Parathyroid adenoma (tissue), 2 donors: ENCODE data around the gene SPTBN2.

ENCODE experiments used
- H2AFZ ChIP-seq: fragments of 300-600 bp; sonication (generic); one replicate; pipeline ENCODE4 v1.7.0; 2017; ENCODE audit warnings: antibody characterized with exemption, mild to moderate bottlenecking
- H3K27ac ChIP-seq: fragments of 300-600 bp; sonication (generic); one replicate; pipeline ENCODE4 v1.7.0; 2017
- H3K27me3 ChIP-seq: fragments of 300-600 bp; sonication (generic); one replicate; pipeline ENCODE4 v1.7.0; 2017; ENCODE audit warnings: low read length; ENCODE audit not compliant: control insufficient read depth, insufficient read depth
- H3K36me3 ChIP-seq: fragments of 300-600 bp; sonication (generic); one replicate; pipeline ENCODE4 v1.7.0; 2017; ENCODE audit warnings: low read length; ENCODE audit not compliant: control insufficient read depth, insufficient read depth
- H3K4me1 ChIP-seq: fragments of 300-600 bp; sonication (generic); one replicate; pipeline ENCODE4 v1.7.0; 2017; ENCODE audit warnings: control low read depth
- H3K4me2 ChIP-seq: fragments of 300-600 bp; sonication (generic); one replicate; pipeline ENCODE4 v1.7.0; 2017; ENCODE audit warnings: low read length
- H3K4me3 ChIP-seq: fragments of 300-600 bp; sonication (generic); one replicate; pipeline ENCODE4 v1.7.0; 2017; ENCODE audit warnings: low read depth, low read length
- H3K79me2 ChIP-seq: fragments of 300-600 bp; sonication (generic); one replicate; pipeline ENCODE4 v1.7.0; 2017; ENCODE audit warnings: control low read depth
- H3K9ac ChIP-seq: fragments of 300-600 bp; sonication (generic); one replicate; pipeline ENCODE4 v1.7.0; 2017; ENCODE audit warnings: mild to moderate bottlenecking
- H3K9me3 ChIP-seq: fragments of 300-600 bp; sonication (generic); one replicate; pipeline ENCODE4 v1.7.0; 2017; ENCODE audit warnings: low read length; ENCODE audit not compliant: control insufficient read depth
- CTCF ChIP-seq: fragments of 300-600 bp; sonication (generic); IDR thresholded peaks from one replicate; pipeline ENCODE4 v1.7.0; 2017; ENCODE audit warnings: antibody characterized with exemption, mild to moderate bottlenecking
- donor health status: primary hyperparathyroidism.

Gene SPTBN2

GRCh38 chr11:66683877-66684276 lies 45.1 kb downstream of the SPTBN2 start:
- H2AFZ ChIP-seq = no peak overlapping the region
- no peak overlapping the region for H3K4me2 ChIP-seq
- no peak for TF ChIP-seq CTCF
- H3K4me3 ChIP-seq = no peak overlapping the region
- H3K36me3 ChIP-seq = no peaks in the 10 kb centered on the region
- no peaks in the 10 kb centered on the region for H3K4me1 ChIP-seq
- no peak overlapping the region for H3K9ac ChIP-seq
- no peaks in the 10 kb centered on the region for H3K9me3 ChIP-seq
- no peak overlapping the region for H3K27ac ChIP-seq
- H3K79me2 ChIP-seq = no peaks in the 10 kb centered on the region
- no peaks in the 10 kb centered on the region for H3K27me3 ChIP-seq

- H3K79me2 ChIP-seq = peaks cover 8% of the 10 kb centered on the region
- H3K27me3 ChIP-seq = no peaks in the 10 kb centered on the region
- no peak overlapping the region for H3K4me2 ChIP-seq
- H3K4me1 ChIP-seq = no peaks in the 10 kb centered on the region
- no peak for TF ChIP-seq CTCF
- no peak overlapping the region for H3K27ac ChIP-seq
- no peaks in the 10 kb centered on the region for H3K9me3 ChIP-seq
- H3K9ac ChIP-seq = no peak overlapping the region
- no peak overlapping the region for H3K4me3 ChIP-seq
- H2AFZ ChIP-seq = no peak overlapping the region
- no peaks in the 10 kb centered on the region for H3K36me3 ChIP-seq
Observed at GRCh38 chr11:66680966-66681645, 47.9 kb downstream of the SPTBN2 start.

GRCh38 chr11:66677599-66678375 lies 51.2 kb downstream of the SPTBN2 start, which contains the start of gene RBM4B:
Gene RBM4B (minus strand): TSS chr11:66677887. CDS start chr11:66677079, 808 bp downstream.
- peak within 1 kb of the TSS; percentile 76 for H2AFZ ChIP-seq
- no peaks in the 10 kb centered on the region for H3K4me1 ChIP-seq
- H3K27me3 ChIP-seq = no peaks in the 10 kb centered on the region
- H3K27ac ChIP-seq = peak within 1 kb of the TSS; percentile 98
- H3K4me3 ChIP-seq = peak within 1 kb of the TSS; percentile 84
- no peak for TF ChIP-seq CTCF
- no peaks in the 10 kb centered on the region for H3K9me3 ChIP-seq
- peak within 1 kb of the TSS; percentile 69 for H3K9ac ChIP-seq
- peak within 1 kb of the TSS; percentile 85 for H3K4me2 ChIP-seq
- peaks cover 13% of the 10 kb centered on the region for H3K79me2 ChIP-seq
- H3K36me3 ChIP-seq = no peaks in the 10 kb centered on the region

GRCh38 chr11:66676931-66677598 lies 52.0 kb downstream of the SPTBN2 start:
- no peak for TF ChIP-seq CTCF
- peaks cover 13% of the 10 kb centered on the region for H3K79me2 ChIP-seq

More at GRCh38 chr11:66676931-66677598, 52.0 kb downstream of the SPTBN2 start:
- H3K36me3 ChIP-seq = no peaks in the 10 kb centered on the region
- H3K27me3 ChIP-seq = no peaks in the 10 kb centered on the region
- H3K9ac ChIP-seq = no peak overlapping the region
- no peaks in the 10 kb centered on the region for H3K4me1 ChIP-seq
- peak overlapping the region; percentile 84 for H3K4me3 ChIP-seq
- peak overlapping the region; percentile 98 for H3K27ac ChIP-seq
- H3K9me3 ChIP-seq = no peaks in the 10 kb centered on the region
- peak overlapping the region; percentile 76 for H2AFZ ChIP-seq
- H3K4me2 ChIP-seq = peak overlapping the region; percentile 71
